HUES64 (cell line): ENCODE results near the gene KRTAP5-9.
"Not testable (repeated sequence)": the region's sequence is repeated elsewhere in the genome, so short reads cannot be mapped to it uniquely, and the experiment has no call there.

ENCODE experiments used
- H3K27ac ChIP-seq: 2 replicates; pipeline ENCODE4 v1.7.0; 2013; ENCODE audit warnings: low read depth, low read length, inconsistent platforms
- H3K27me3 ChIP-seq: 2 replicates; pipeline ENCODE4 v1.6.1; 2013; ENCODE audit warnings: mild to moderate bottlenecking, low read length; ENCODE audit not compliant: insufficient read depth
- H3K36me3 ChIP-seq: 2 replicates; pipeline ENCODE4 v1.6.1; 2013; ENCODE audit warnings: mild to moderate bottlenecking, low read length; ENCODE audit not compliant: insufficient read depth
- H3K4me1 ChIP-seq: 2 replicates; pipeline ENCODE4 v1.6.1; 2013; ENCODE audit warnings: mild to moderate bottlenecking, low read length, moderate library complexity; ENCODE audit not compliant: insufficient read depth
- H3K4me3 ChIP-seq: 2 replicates; pipeline ENCODE4 v1.5.1; 2013; ENCODE audit warnings: mild to moderate bottlenecking, low read length, moderate library complexity
- H3K9ac ChIP-seq: 2 replicates; pipeline ENCODE4 v1.6.1; 2013; ENCODE audit warnings: mild to moderate bottlenecking, low read depth, low read length
- H3K9me3 ChIP-seq: 2 replicates; pipeline ENCODE4 v1.6.1; 2013; ENCODE audit warnings: low read depth, low read length; ENCODE audit not compliant: insufficient read depth
- WGBS: fragments of 150-250, 120-280 bp; methylation state at CpG from one replicate; pipeline ENCODE4 v1.1.7; 2013; ENCODE audit warnings: missing lambda C conversion rate; 5-methylcytosine and 5-hydroxymethylcytosine counted together

KRTAP5-9 gene

DNA sequence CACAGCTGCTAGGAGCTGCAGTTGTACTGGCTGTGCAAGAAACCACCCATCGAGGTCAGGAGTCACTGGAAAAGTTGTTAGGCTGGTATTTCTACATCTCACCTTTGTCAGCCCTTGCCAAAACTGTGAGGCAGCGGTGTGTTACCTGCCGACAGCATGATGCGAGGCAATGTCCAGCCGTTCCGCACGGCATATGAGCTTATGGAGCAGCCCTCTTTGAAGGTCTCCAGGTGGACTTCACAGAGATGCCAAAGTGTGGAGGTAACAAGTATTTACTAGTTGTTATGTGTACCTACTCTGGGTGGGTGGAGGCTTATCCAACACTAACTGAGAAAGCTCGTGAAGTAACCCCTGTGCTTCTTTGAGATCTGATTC, 41.3 kb downstream of the KRTAP5-9 start:
- not testable (repeated sequence) for H3K27me3 ChIP-seq, H3K36me3 ChIP-seq, H3K9ac ChIP-seq, H3K4me3 ChIP-seq, H3K4me1 ChIP-seq, H3K27ac ChIP-seq, H3K9me3 ChIP-seq
- 78% methylated on average over 8 of the region's 8 CpGs for WGBS
